Sigmoid colon (tissue), 4 donors: ENCODE data around the gene MTG2.

ENCODE experiments used
- POLR2A ChIP-seq, 2 donors: fragments of 450-650 bp; IDR thresholded peaks; one replicate each; pipeline ENCODE4 v1.6.1; 2016; ENCODE audit warnings: antibody characterized with exemption in 2 of 2, mild to moderate bottlenecking in 2 of 2, moderate library complexity in 2 of 2
- POLR2AphosphoS5 ChIP-seq, 4 donors: sonication (generic); formaldehyde crosslinking; IDR thresholded peaks; one replicate each; pipeline ENCODE4 v1.6.1; 2017; ENCODE audit warnings: antibody characterized with exemption in 4 of 4
- TF ChIP-seq, protein P1 (sequence below), 4 experiments: fragments of 450-650 bp in 3 of 4; fragments of 200-600 bp in 1 of 4; IDR thresholded peaks; one replicate each; pipeline ENCODE4 v1.5.1; 2016 to 2019; ENCODE audit warnings: antibody characterized with exemption in 4 of 4, mild to moderate bottlenecking in 3 of 4, moderate library complexity in 2 of 4

DNA sequence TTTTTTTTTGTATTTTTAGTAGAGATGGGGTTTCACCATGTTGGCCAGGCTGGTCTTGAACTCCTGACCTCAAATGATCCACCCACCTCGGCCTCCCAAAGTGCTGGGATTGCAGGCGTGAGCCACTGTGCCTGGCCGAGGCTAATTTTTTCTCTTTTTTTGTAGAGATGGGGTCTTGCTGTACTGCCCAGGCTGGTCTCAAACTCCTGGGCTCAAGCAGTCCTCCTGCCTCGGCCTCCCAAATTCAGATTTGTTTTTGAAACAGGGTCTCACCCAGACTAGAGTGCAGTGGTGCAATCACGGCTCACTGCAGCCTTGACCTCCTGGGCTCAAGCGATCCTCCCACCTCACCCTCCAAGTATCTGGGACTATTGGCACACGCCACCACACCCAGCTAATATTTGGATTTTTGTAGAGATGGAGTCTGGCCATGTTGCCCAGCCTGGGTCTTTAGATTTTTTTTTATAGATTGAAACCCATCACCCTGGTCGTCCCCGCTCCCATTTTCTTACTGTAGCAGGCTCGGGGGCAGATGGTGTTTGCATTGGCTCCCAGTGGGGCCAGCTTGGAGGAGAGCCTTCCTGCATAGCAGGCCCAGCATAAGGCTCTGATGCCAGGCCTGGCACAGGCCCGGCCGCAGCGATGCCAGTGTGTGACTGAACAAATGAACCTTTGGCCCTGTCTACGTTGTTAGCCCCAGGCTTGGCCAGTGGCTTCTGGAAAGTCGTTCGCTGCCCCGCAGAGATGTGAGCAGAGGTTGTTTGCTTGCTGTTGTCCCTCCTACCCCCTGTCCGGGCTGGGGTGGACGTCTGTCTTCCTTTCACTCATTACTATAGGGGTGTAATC is 4.3 kb upstream of the MTG2 start:
- TF ChIP-seq POLR2A (IDR thresholded peaks at IDR 0.05) (no peak), POLR2AphosphoS5 (IDR thresholded peaks at IDR 0.05) (no peak)
- TF ChIP-seq, protein P1, sequence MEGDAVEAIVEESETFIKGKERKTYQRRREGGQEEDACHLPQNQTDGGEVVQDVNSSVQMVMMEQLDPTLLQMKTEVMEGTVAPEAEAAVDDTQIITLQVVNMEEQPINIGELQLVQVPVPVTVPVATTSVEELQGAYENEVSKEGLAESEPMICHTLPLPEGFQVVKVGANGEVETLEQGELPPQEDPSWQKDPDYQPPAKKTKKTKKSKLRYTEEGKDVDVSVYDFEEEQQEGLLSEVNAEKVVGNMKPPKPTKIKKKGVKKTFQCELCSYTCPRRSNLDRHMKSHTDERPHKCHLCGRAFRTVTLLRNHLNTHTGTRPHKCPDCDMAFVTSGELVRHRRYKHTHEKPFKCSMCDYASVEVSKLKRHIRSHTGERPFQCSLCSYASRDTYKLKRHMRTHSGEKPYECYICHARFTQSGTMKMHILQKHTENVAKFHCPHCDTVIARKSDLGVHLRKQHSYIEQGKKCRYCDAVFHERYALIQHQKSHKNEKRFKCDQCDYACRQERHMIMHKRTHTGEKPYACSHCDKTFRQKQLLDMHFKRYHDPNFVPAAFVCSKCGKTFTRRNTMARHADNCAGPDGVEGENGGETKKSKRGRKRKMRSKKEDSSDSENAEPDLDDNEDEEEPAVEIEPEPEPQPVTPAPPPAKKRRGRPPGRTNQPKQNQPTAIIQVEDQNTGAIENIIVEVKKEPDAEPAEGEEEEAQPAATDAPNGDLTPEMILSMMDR (IDR thresholded peaks at IDR 0.05) = no peak
